Kidney tubule cell (primary cell): ENCODE measurements around the gene BRINP1.
"Not testable (repeated sequence)": the region's sequence is repeated elsewhere in the genome, so short reads cannot be mapped to it uniquely, and the experiment has no call there.

Experiments
- DNase-seq: peaks from one replicate; pipeline ENCODE4 v3.0.0-alpha.2; 2018; ENCODE audit warnings: low spot score

Gene BRINP1

GRCh38 chr9:119213471-119213870 lies 155.8 kb downstream of the BRINP1 start:
- no peak for DNase-seq

- DNase-seq, result no peak
These were observed 171.2 kb downstream of the BRINP1 start for GRCh38 chr9:119197893-119198607.

GRCh38 chr9:119195521-119195920 lies 173.7 kb downstream of the BRINP1 start:
- no peak for DNase-seq

GRCh38 chr9:119185298-119185697 lies 183.9 kb downstream of the BRINP1 start:
- DNase-seq, result no peak

- DNase-seq, result no peak
These were observed 184.8 kb downstream of the BRINP1 start for GRCh38 chr9:119184265-119184936.

- DNase-seq, result peak; percentile 43
These were observed 187.7 kb downstream of the BRINP1 start for GRCh38 chr9:119181561-119181960.

GRCh38 chr9:119180897-119181296 lies 188.3 kb downstream of the BRINP1 start:
- no peak for DNase-seq

- DNase-seq, result peak; percentile 31
These were observed 189.5 kb downstream of the BRINP1 start for GRCh38 chr9:119179701-119180100.

GRCh38 chr9:119177196-119177595 lies 192.0 kb downstream of the BRINP1 start:
- no peak for DNase-seq

- no peak for DNase-seq
These were observed 193.7 kb downstream of the BRINP1 start for GRCh38 chr9:119175581-119175980.

GRCh38 chr9:119169222-119169621 lies 200.0 kb downstream of the BRINP1 start:
- DNase-seq, result not testable (repeated sequence)

- DNase-seq, result no peak
These were observed 201.4 kb downstream of the BRINP1 start for GRCh38 chr9:119167876-119168275.

GRCh38 chr9:119167267-119167666 lies 202.0 kb downstream of the BRINP1 start:
- no peak for DNase-seq

- DNase-seq, result no peak
These were observed 203.1 kb downstream of the BRINP1 start for GRCh38 chr9:119166096-119166495.

GRCh38 chr9:119165131-119165530 lies 204.1 kb downstream of the BRINP1 start:
- DNase-seq, result no peak

GRCh38 chr9:119164716-119165115 lies 204.5 kb downstream of the BRINP1 start:
- DNase-seq, result peak; percentile 71

- no peak for DNase-seq
These were observed 208.7 kb downstream of the BRINP1 start for GRCh38 chr9:119160551-119160950.

- no peak for DNase-seq
These were observed 209.8 kb downstream of the BRINP1 start for GRCh38 chr9:119159386-119159785.

- DNase-seq, result peak; percentile 9
These were observed 212.0 kb downstream of the BRINP1 start for GRCh38 chr9:119157196-119157595.

- DNase-seq, result no peak
These were observed 212.9 kb downstream of the BRINP1 start for GRCh38 chr9:119156354-119156753.

- no peak for DNase-seq
These were observed 214.7 kb downstream of the BRINP1 start for GRCh38 chr9:119154527-119154926.

GRCh38 chr9:119153402-119153801 lies 215.8 kb downstream of the BRINP1 start:
- no peak for DNase-seq

- DNase-seq, result no peak
These were observed 220.4 kb downstream of the BRINP1 start for GRCh38 chr9:119148855-119149254.

GRCh38 chr9:119137479-119137878 lies 231.8 kb downstream of the BRINP1 start:
- peak; percentile 8 for DNase-seq
